Duodenal mucosa (tissue), 2 donors: ENCODE data around the gene UGT3A1.

Source experiments
- H3K27ac ChIP-seq: one replicate; pipeline ENCODE4 v1.7.0; 2013; ENCODE audit warnings: low read depth, low read length
- H3K27me3 ChIP-seq, 2 donors: one replicate each; pipeline ENCODE4 v1.7.0; 2013; ENCODE audit warnings: low read length in 2 of 2, control low read depth in 1 of 2; ENCODE audit not compliant: insufficient read depth in 2 of 2, control insufficient read depth in 1 of 2
- H3K36me3 ChIP-seq, 2 donors: one replicate each; pipeline ENCODE4 v1.7.0; 2013; ENCODE audit warnings: low read length in 2 of 2, control low read depth in 1 of 2; ENCODE audit not compliant: insufficient read depth in 2 of 2, control insufficient read depth in 1 of 2
- H3K4me1 ChIP-seq, 2 donors: one replicate each; pipeline ENCODE4 v1.7.0; 2013; ENCODE audit warnings: low read length in 2 of 2, control low read depth in 1 of 2; ENCODE audit not compliant: insufficient read depth in 2 of 2, control insufficient read depth in 1 of 2
- H3K4me3 ChIP-seq, 2 donors: one replicate each; pipeline ENCODE4 v1.7.0; 2013; ENCODE audit warnings: low read length in 2 of 2, low read depth in 1 of 2
- H3K9ac ChIP-seq, 2 donors: one replicate each; pipeline ENCODE4 v1.7.0; 2013; ENCODE audit warnings: low read length in 2 of 2, low read depth in 1 of 2
- H3K9me3 ChIP-seq, 2 donors: one replicate each; pipeline ENCODE4 v1.7.0; 2013; ENCODE audit warnings: low read length in 2 of 2, control low read depth in 1 of 2; ENCODE audit not compliant: control insufficient read depth in 1 of 2

UGT3A1 gene

DNA sequence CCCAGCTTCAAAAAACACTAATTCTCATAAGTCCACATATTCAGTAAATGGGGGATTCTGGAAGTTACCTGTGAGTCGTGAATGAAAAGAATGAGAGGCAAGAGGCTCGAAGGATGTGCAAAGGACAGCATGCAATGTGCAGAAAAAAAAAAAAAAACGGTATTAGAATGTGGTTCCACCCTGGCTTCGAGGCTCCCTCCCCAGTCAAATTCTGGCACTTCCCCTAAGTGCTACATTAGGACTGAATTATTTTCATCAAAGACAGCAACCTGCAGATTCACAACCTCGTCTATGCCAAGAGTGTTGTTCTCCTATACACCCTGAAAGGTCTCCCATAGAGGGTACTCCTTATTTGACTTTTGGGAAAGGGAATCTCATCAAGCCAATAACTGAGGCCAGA is 69.3 kb downstream of the UGT3A1 start:
- Histone ChIP-seq H3K36me3 (no peaks in the 10 kb centered on the region), H3K9me3 (peaks cover 0 to 7% of the 10 kb centered on the region in 2 donors), H3K4me3 (no peak overlapping the region), H3K27me3 (peaks cover 4 to 7% of the 10 kb centered on the region in 2 donors), H3K4me1 (peaks cover 4 to 6% of the 10 kb centered on the region in 2 donors), H3K27ac (no peak overlapping the region), H3K9ac (no peak overlapping the region)

DNA sequence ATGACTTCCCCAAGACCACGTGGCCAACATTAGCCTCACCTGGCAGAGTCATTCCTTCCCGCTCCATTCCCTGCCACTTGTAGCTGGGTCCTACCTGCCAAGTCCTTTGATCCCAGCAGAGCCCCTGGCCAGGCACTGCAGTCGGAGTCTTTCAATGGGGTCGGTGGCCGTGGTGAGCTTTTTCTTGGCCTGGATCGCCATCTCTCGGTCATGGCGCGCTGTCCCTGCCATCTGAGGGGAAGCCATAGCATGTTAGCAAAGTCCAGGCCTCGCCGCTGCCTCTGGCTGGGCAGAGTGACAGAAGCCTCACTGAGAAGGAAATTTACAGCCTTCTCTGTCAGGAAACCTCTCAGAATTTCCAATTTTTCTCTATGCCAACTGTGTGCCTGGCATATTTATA is 70.3 kb downstream of the UGT3A1 start:
- peaks cover 0 to 7% of the 10 kb centered on the region in 2 donors for H3K9me3 ChIP-seq
- H3K36me3 ChIP-seq = no peaks in the 10 kb centered on the region
- H3K27ac ChIP-seq = no peak overlapping the region
- peaks cover 3 to 4% of the 10 kb centered on the region in 2 donors for H3K4me1 ChIP-seq
- H3K27me3 ChIP-seq = peaks cover 4 to 7% of the 10 kb centered on the region in 2 donors
- H3K4me3 ChIP-seq = no peak overlapping the region
- no peak overlapping the region for H3K9ac ChIP-seq

DNA sequence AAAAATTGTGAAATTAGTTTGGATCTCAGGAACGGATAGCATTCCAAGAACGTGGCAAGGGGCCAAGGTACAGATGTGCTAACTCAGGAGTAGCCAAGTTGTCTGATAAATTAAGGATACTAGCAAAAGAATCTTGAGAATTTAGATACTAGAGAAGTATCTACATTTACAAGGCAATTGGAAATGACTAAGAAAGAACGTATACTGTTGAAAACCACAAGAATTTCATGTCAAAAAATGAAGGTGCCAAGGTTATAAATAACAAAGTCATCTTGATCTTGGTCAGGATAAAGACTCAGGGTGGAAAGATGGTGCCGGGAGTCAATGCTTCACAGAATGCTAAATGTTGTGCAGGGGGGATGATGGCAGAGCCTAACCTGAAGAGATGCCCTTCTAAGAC is 72.0 kb downstream of the UGT3A1 start:
- Histone ChIP-seq H3K9ac (no peak overlapping the region), H3K4me1 (no peaks in the 10 kb centered on the region), H3K9me3 (peaks cover 0 to 7% of the 10 kb centered on the region in 2 donors), H3K36me3 (no peaks in the 10 kb centered on the region), H3K27me3 (no peaks in the 10 kb centered on the region), H3K27ac (no peak overlapping the region), H3K4me3 (no peak overlapping the region)

DNA sequence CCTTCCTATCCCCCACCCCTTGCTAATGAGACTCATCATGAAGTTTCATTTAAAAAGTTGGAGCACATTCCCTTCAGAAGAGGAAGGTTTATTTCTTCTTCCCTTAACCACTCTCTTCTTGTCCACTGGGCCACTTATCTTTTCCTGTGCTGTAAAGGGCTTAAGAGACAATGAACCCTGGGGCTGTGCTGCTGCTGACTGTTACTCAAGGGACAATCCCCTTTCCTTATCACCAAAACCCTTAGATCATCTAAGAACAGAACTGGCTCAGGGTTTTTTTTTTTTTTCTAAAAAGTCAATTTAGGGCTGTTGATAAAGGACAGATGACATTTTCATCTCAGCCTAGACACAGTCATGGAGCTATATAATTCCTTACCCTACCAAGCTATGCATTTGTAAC is 82.4 kb downstream of the UGT3A1 start:
- Histone ChIP-seq H3K27me3 (no peaks in the 10 kb centered on the region), H3K27ac (no peak overlapping the region), H3K9me3 (no peaks in the 10 kb centered on the region), H3K9ac (no peak overlapping the region), H3K4me3 (no peak overlapping the region), H3K36me3 (no peaks in the 10 kb centered on the region), H3K4me1 (no peaks in the 10 kb centered on the region)

- H3K36me3 ChIP-seq = no peaks in the 10 kb centered on the region
- H3K27ac ChIP-seq = no peak overlapping the region
- no peaks in the 10 kb centered on the region for H3K4me1 ChIP-seq
- no peaks in the 10 kb centered on the region for H3K27me3 ChIP-seq
- H3K9ac ChIP-seq = no peak overlapping the region
- H3K9me3 ChIP-seq = no peaks in the 10 kb centered on the region
- no peak overlapping the region for H3K4me3 ChIP-seq
These were observed 83.0 kb downstream of the UGT3A1 start for GRCh38 chr5:35908228-35908627.

DNA sequence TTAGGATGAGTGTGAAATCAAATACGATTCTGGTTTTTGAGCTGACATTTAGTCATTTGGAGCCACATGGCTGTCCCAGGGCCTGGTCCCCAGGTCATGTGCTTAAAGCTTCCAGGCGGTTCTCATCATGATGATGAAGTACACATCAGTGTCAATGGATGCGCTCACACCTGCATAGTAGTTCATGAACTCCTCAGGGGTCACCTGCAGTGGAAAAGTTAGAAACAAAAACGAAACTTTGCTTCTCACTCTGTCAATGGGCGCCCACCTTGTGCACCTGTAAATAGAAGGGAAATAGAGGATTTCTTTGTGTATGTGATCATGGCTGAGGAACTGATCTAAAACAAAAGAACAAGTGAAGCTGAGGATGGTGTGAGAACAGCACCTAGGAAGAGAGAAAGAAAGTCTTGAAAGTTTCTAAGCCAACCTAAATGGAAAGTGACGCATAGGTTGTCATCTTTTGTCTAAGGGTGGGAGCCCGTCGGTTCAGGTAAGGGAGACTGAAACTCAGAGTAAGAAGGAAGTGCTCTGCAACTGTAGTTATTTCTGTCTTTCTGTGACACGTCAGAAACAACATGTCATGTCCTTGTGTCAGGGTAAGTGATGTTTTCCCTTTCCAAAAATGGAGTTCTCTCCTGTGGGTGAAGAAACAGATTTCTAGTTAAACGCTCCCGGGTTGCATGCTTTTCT is 86.6 kb downstream of the UGT3A1 start:
- Histone ChIP-seq H3K4me3 (no peak overlapping the region), H3K27me3 (no peaks in the 10 kb centered on the region), H3K4me1 (no peaks in the 10 kb centered on the region), H3K36me3 (no peaks in the 10 kb centered on the region), H3K27ac (no peak overlapping the region), H3K9me3 (no peaks in the 10 kb centered on the region), H3K9ac (no peak overlapping the region)

- no peaks in the 10 kb centered on the region for H3K4me1 ChIP-seq
- no peaks in the 10 kb centered on the region for H3K9me3 ChIP-seq
- no peaks in the 10 kb centered on the region for H3K36me3 ChIP-seq
- no peaks in the 10 kb centered on the region for H3K27me3 ChIP-seq
- no peak overlapping the region for H3K27ac ChIP-seq
- no peak overlapping the region for H3K9ac ChIP-seq
- no peak overlapping the region for H3K4me3 ChIP-seq
These were observed 87.5 kb downstream of the UGT3A1 start for GRCh38 chr5:35903631-35904203.

DNA sequence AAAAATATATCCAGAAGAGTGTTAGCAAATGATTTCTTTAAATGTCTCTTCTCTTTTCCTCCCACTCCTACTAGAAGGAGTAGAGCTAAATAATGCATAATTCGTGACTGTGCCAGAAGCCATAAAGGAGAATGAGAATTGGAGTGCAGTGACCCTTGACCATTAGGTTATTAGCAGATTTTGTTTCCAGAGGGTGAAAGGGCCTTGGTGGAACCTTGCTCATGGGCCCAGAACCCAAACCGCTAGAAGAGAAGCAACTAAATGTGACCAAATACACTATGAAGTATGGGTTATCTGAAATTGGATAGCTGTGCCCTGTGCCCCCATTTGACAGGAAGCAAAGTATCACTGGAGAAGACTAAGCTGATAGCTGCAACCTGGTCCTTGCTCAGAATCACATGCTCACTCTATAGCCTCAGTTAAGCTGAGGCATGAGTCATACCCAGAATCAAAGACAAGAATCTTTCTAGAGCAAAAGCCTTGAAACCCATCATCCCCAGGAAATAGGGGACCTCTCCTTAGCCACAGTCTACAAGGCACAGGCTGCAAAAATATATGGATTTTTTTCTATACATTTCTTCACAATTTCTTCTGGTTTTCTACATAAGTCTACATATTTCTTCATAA is 89.0 kb downstream of the UGT3A1 start:
- no peak overlapping the region for H3K4me3 ChIP-seq
- H3K36me3 ChIP-seq = no peaks in the 10 kb centered on the region
- H3K4me1 ChIP-seq = no peaks in the 10 kb centered on the region
- no peak overlapping the region for H3K9ac ChIP-seq
- H3K27me3 ChIP-seq = no peaks in the 10 kb centered on the region
- H3K27ac ChIP-seq = no peak overlapping the region
- H3K9me3 ChIP-seq = no peaks in the 10 kb centered on the region
